Endothelial cell of umbilical vein (primary cell): ENCODE results near the gene ARHGEF7. TPM values are rescaled to one million over a fixed set of nuclear protein-coding genes. Genes with fewer than 3 reads are reported as not detected.

Source experiments
- BruUV-seq: library from RNA; stranded (reverse); fragments of 400-500 nt; replicated peaks from 2 replicates; lab custom pipeline; 2021; lab: Mats Ljungman, UMichigan
- CTCF ChIA-PET: fragments of 300-600, 350-600 bp; sonication (Branson Sonifier 250); formaldehyde crosslinking; loops from one replicate; lab custom pipeline; 2021; ENCODE audit warnings: antibody characterized with exemption, inconsistent platforms; lab: Charles Lee
- POLR2A ChIA-PET: fragments of 300-600, 350-600 bp; sonication (Branson Sonifier 250); formaldehyde crosslinking; loops from one replicate; lab custom pipeline; 2021; ENCODE audit warnings: antibody characterized with exemption, inconsistent platforms; lab: Charles Lee
- DNase-seq: peaks from one replicate; pipeline ENCODE4 v3.0.0-alpha.2; 2011; ENCODE audit warnings: low read depth, low spot score
- FAIRE-seq: peaks from 2 replicates; lab custom pipeline; 2011; peaks lifted over from hg19 to GRCh38; lab: Jason Lieb, UNC
- H2AFZ ChIP-seq: 2 replicates; pipeline ENCODE4 v1.6.0; 2012; ENCODE audit warnings: low read depth, low read length, control low read depth, inconsistent platforms
- H3K27ac ChIP-seq: 2 replicates; pipeline ENCODE4 v1.5.1; 2011; ENCODE audit warnings: low read depth, mild to moderate bottlenecking, control low read depth, low read length, moderate library complexity; ENCODE audit not compliant: insufficient read depth
- H3K27me3 ChIP-seq, 2 experiments: 2 replicates each; pipeline versions ENCODE4 v1.6.0 to v1.6.1; 2011; ENCODE audit warnings: low read length in 2 of 2, mixed read lengths in 1 of 2; ENCODE audit not compliant: control insufficient read depth in 2 of 2, insufficient read depth in 2 of 2
- H3K36me3 ChIP-seq, 2 experiments: 2 replicates in 1 of 2; 3 replicates in 1 of 2; pipeline ENCODE4 v1.5.1; 2011; ENCODE audit warnings: low read length in 2 of 2, mild to moderate bottlenecking in 1 of 2, moderate library complexity in 1 of 2; ENCODE audit not compliant: control insufficient read depth in 2 of 2, insufficient read depth in 2 of 2; ENCODE audit errors: extremely low read depth in 1 of 2
- H3K4me1 ChIP-seq: 3 replicates; pipeline ENCODE4 v1.5.1; 2011; ENCODE audit warnings: mild to moderate bottlenecking, low read length; ENCODE audit not compliant: control insufficient read depth, insufficient read depth; ENCODE audit errors: extremely low read depth
- H3K4me2 ChIP-seq: 2 replicates; pipeline ENCODE4 v1.6.1; 2011; ENCODE audit warnings: low read length, control low read depth, mixed read lengths; ENCODE audit not compliant: insufficient read depth
- H3K4me3 ChIP-seq, 3 experiments: fragments of 200-600 bp in 1 of 3; sonication (generic), shearing (Covaris generic) in 1 of 3; replicated peaks in 1 of 3; 2 replicates each; pipeline ENCODE4 v1.5.1; 2011 to 2016; ENCODE audit warnings: control low read depth in 3 of 3, low read length in 3 of 3, mild to moderate bottlenecking in 2 of 3, inconsistent platforms in 1 of 3, low read depth in 1 of 3, moderate library complexity in 1 of 3; ENCODE audit not compliant: insufficient read depth in 1 of 3
- H3K79me2 ChIP-seq: 2 replicates; pipeline ENCODE4 v1.6.0; 2012; ENCODE audit warnings: low read length, inconsistent platforms; ENCODE audit not compliant: control insufficient read depth, insufficient read depth
- H3K9ac ChIP-seq: replicated peaks from 2 replicates; pipeline ENCODE3; 2011; ENCODE audit warnings: low read length, control low read depth; ENCODE audit not compliant: insufficient read depth; ENCODE audit errors: extremely low read depth
- H3K9me1 ChIP-seq: replicated peaks from 3 replicates; pipeline ENCODE4 v1.6.0; 2011; ENCODE audit warnings: mild to moderate bottlenecking, low read length; ENCODE audit not compliant: control insufficient read depth, insufficient read depth; ENCODE audit errors: extremely low read depth
- H3K9me3 ChIP-seq: replicated peaks from 2 replicates; pipeline ENCODE4 v1.5.1; 2012; ENCODE audit warnings: low read length, inconsistent platforms; ENCODE audit not compliant: control insufficient read depth, insufficient read depth
- H4K20me1 ChIP-seq: replicated peaks from 2 replicates; pipeline ENCODE3; 2011; ENCODE audit warnings: mild to moderate bottlenecking, low read length; ENCODE audit not compliant: control insufficient read depth, insufficient read depth; ENCODE audit errors: extremely low read depth
- CTCF ChIP-seq, 2 donors: IDR thresholded peaks; 1 replicate in 1 of 2; 2 replicates in 1 of 2; pipeline ENCODE4 v1.5.1; 2011; ENCODE audit warnings: low read length in 2 of 2, mild to moderate bottlenecking in 2 of 2, moderate library complexity in 2 of 2, control low read depth in 1 of 2, inconsistent platforms in 1 of 2, low read depth in 1 of 2; ENCODE audit not compliant: insufficient read depth in 1 of 2; ENCODE audit errors: extremely low read depth in 1 of 2
- EZH2 ChIP-seq: IDR thresholded peaks from 2 replicates; pipeline ENCODE4 v1.6.1; 2012; ENCODE audit warnings: borderline replicate concordance, low read depth, mild to moderate bottlenecking, moderate library complexity, low read length, inconsistent platforms; ENCODE audit not compliant: severe bottlenecking
- FOS ChIP-seq: IDR thresholded peaks from 2 replicates; pipeline ENCODE4 v1.6.1; 2011; ENCODE audit warnings: mild to moderate bottlenecking, low read length, moderate library complexity, borderline replicate concordance; ENCODE audit not compliant: insufficient read depth
- GATA2 ChIP-seq: IDR thresholded peaks from 2 replicates; pipeline ENCODE4 v1.7.0; 2011; ENCODE audit warnings: low read depth, mild to moderate bottlenecking, moderate library complexity, mixed read lengths, low read length; ENCODE audit not compliant: insufficient read length, insufficient read depth
- JUN ChIP-seq: IDR thresholded peaks from 2 replicates; pipeline ENCODE4 v1.6.1; 2011; ENCODE audit warnings: borderline replicate concordance, low read depth; ENCODE audit not compliant: insufficient read length, insufficient read depth
- MAX ChIP-seq: IDR thresholded peaks from 2 replicates; pipeline ENCODE4 v1.6.1; 2011; ENCODE audit not compliant: insufficient read depth, insufficient read length
- MYC ChIP-seq: IDR thresholded peaks from one replicate; pipeline ENCODE4 v1.6.1; 2011; ENCODE audit warnings: mild to moderate bottlenecking, low read depth, low read length
- POLR2A ChIP-seq: IDR thresholded peaks from 2 replicates; pipeline ENCODE4 v1.6.1; 2012; ENCODE audit warnings: low read depth, mild to moderate bottlenecking, control low read depth, low read length
- POLR2AphosphoS5 ChIP-seq: IDR thresholded peaks from 2 replicates; pipeline ENCODE4 v1.6.1; 2012; ENCODE audit warnings: low read depth, mild to moderate bottlenecking, control low read depth, low read length, moderate library complexity; ENCODE audit not compliant: insufficient read depth
- dilution Hi-C: fragments of 300-500 bp; cut with MboI; formaldehyde crosslinking; loops from one replicate; pipeline ENCODE4 v1.15.0; 2019; ENCODE audit warnings: low sequenced_read_pairs; ENCODE audit not compliant: extremely low pct_ligation_motif_present
- intact Hi-C: fragments of 100-400 bp; cut with micrococcal nuclease; formaldehyde crosslinking; loops from one replicate; pipeline ENCODE4 v1.10.0; 2022
- polyA plus RNA-seq, 4 experiments: library from polyadenylated mRNA; depleted of rRNA in 3 of 4; stranded (reverse) in 3 of 4; unstranded in 1 of 4; fragments of >200 nt; gene quantifications; 2 replicates each; pipeline versions ENCODE4 v1.2.1 to v1.2.3, GENCODE V29; 2011 to 2012; ENCODE audit warnings: missing spikeins in 1 of 4
- total RNA-seq: library from RNA; stranded (reverse); gene quantifications from 2 replicates; pipeline ENCODE4 v1.2.3, GENCODE V29; 2021

ARHGEF7 gene
- total and polyA plus RNA-seq, 2 donors (not counting 3 experiments of a cell fraction or from before 2014, with no cell fraction given) = 94.9 to 155 TPM

GRCh38 chr13:111186305-111186935 lies 71.3 kb downstream of the ARHGEF7 start:
- no peak overlapping the region for H3K4me2 ChIP-seq
- no peak for FAIRE-seq
- CTCF ChIA-PET = interaction anchor here (1.4 to 3.1 kb wide), 2 partner anchors 9 to 16 kb away, joined by 4 to 14 read pairs; no protein-coding TSS in a partner anchor
- no peak overlapping the region for H3K4me3 ChIP-seq
- H3K79me2 ChIP-seq = peaks cover 68% of the 10 kb centered on the region
- H2AFZ ChIP-seq = no peak overlapping the region
- POLR2A ChIA-PET = no interaction called here
- dilution Hi-C loops = no loop called here
- no peaks in the 10 kb centered on the region for H3K9me1 ChIP-seq
- BruUV-seq = no TSS peak
- H4K20me1 ChIP-seq = no peaks in the 10 kb centered on the region
- peaks cover 9% of the 10 kb centered on the region for H3K4me1 ChIP-seq
- no peak overlapping the region for H3K9ac ChIP-seq
- TF ChIP-seq CTCF (IDR thresholded peaks at IDR 0.05; ENCODE audit: extremely low read depth in 1 of 2, insufficient read depth in 1 of 2, low read depth in 1 of 2, low read length in 2 of 2) (no peak), FOS (no peak), JUN (no peak), MAX (no peak), EZH2 (no peak), MYC (no peak), POLR2AphosphoS5 (no peak), POLR2A (no peak), GATA2 (no peak)
- H3K9me3 ChIP-seq = no peaks in the 10 kb centered on the region
- no peaks in the 10 kb centered on the region for H3K27me3 ChIP-seq
- no peak overlapping the region for H3K27ac ChIP-seq
- intact Hi-C loops = no loop called here
- no peaks in the 10 kb centered on the region for H3K36me3 ChIP-seq
- no peak for DNase-seq
